SK-N-SH treated with all-trans-retinoic acid at 6 μM for 48 hours (cell line): ENCODE measurements around the gene SYNRG.

Experiments
- ATAC-seq: fragments of 200-7000 bp; cut with Tn5 transposase; 3 replicates; pipeline ENCODE4 v1.9.1; 2020; ENCODE audit warnings: mild to moderate bottlenecking, moderate library complexity
- BACH2 ChIP-seq: fragments of 250-450 bp; sonication (Bioruptor Pico); IDR thresholded peaks from 2 replicates; pipeline ENCODE4 v1.9.0; 2021; ENCODE audit warnings: mild to moderate bottlenecking, borderline replicate concordance
- ESRRG ChIP-seq: fragments of 250-450 bp; sonication (Bioruptor Pico); IDR thresholded peaks from 2 replicates; pipeline ENCODE4 v1.6.1; 2021; ENCODE audit warnings: mild to moderate bottlenecking
- GLIS3 ChIP-seq: fragments of 250-450 bp; sonication (Bioruptor Pico); IDR thresholded peaks from 2 replicates; pipeline ENCODE4 v1.5.0; 2020; ENCODE audit warnings: mild to moderate bottlenecking, moderate library complexity
- ISL1 ChIP-seq: fragments of 250-450 bp; sonication (Bioruptor Pico); IDR thresholded peaks from 2 replicates; pipeline ENCODE4 v2.1.2; 2022; ENCODE audit warnings: mild to moderate bottlenecking, moderate library complexity
- OSR1 ChIP-seq: fragments of 250-450 bp; sonication (Bioruptor Pico); IDR thresholded peaks from 2 replicates; pipeline ENCODE4 v1.8.0; 2022; ENCODE audit warnings: moderate library complexity, mild to moderate bottlenecking, inconsistent platforms
- PATZ1 ChIP-seq: fragments of 250-450 bp; sonication (Bioruptor Pico); IDR thresholded peaks from 2 replicates; pipeline ENCODE4 v1.8.0; 2020; ENCODE audit warnings: mild to moderate bottlenecking, moderate library complexity, borderline replicate concordance
- POU6F1 ChIP-seq: fragments of 250-450 bp; sonication (Bioruptor Pico); IDR thresholded peaks from 2 replicates; pipeline ENCODE4 v1.8.0; 2021; ENCODE audit warnings: low read depth, mild to moderate bottlenecking, moderate library complexity, borderline replicate concordance
- PPARA ChIP-seq: fragments of 250-450 bp; sonication (Bioruptor Pico); IDR thresholded peaks from 2 replicates; pipeline ENCODE4 v1.5.0; 2020; ENCODE audit warnings: mild to moderate bottlenecking, borderline replicate concordance
- RARB ChIP-seq: fragments of 250-450 bp; sonication (Bioruptor Pico); IDR thresholded peaks from 2 replicates; pipeline ENCODE4 v1.8.0; 2021; ENCODE audit warnings: mild to moderate bottlenecking, moderate library complexity
- SNAI2 ChIP-seq: fragments of 250-450 bp; sonication (Bioruptor Pico); IDR thresholded peaks from 2 replicates; pipeline ENCODE4 v1.5.0; 2020; ENCODE audit warnings: mild to moderate bottlenecking, moderate library complexity
- TCF4 ChIP-seq: fragments of 250-450 bp; sonication (Bioruptor Pico); IDR thresholded peaks from 2 replicates; pipeline ENCODE4 v1.8.0; 2021; ENCODE audit warnings: mild to moderate bottlenecking, moderate library complexity, borderline replicate concordance
- TOX ChIP-seq: fragments of 250-450 bp; sonication (Bioruptor Pico); IDR thresholded peaks from 2 replicates; pipeline ENCODE4 v1.8.0; 2021; ENCODE audit warnings: mild to moderate bottlenecking, moderate library complexity, borderline replicate concordance
- ZC3H10 ChIP-seq: fragments of 250-450 bp; sonication (Bioruptor Pico); IDR thresholded peaks from 2 replicates; pipeline ENCODE4 v1.5.1; 2021; ENCODE audit warnings: mild to moderate bottlenecking, moderate library complexity
- ZFP30 ChIP-seq: fragments of 450-650 bp; formaldehyde crosslinking; IDR thresholded peaks from 2 replicates; pipeline ENCODE4 v1.5.0; 2022; ENCODE audit warnings: mild to moderate bottlenecking, moderate library complexity
- ZNF565 ChIP-seq: fragments of 450-650 bp; formaldehyde crosslinking; conservative IDR thresholded peaks from 2 replicates; pipeline ENCODE4 v1.5.0; 2020; ENCODE audit warnings: low read depth, mild to moderate bottlenecking, moderate library complexity
- ZNF70 ChIP-seq: fragments of 450-650 bp; formaldehyde crosslinking; IDR thresholded peaks from 2 replicates; pipeline ENCODE4 v1.5.0; 2020; ENCODE audit warnings: mild to moderate bottlenecking, moderate library complexity
- ZNF8 ChIP-seq: fragments of 450-650 bp; formaldehyde crosslinking; IDR thresholded peaks from 2 replicates; pipeline ENCODE4 v1.5.0; 2020; ENCODE audit warnings: mild to moderate bottlenecking, moderate library complexity
- TF ChIP-seq, protein P1 (sequence below): fragments of 250-450 bp; sonication (Bioruptor Pico); IDR thresholded peaks from 2 replicates; pipeline ENCODE4 v1.5.0; 2020; ENCODE audit warnings: mild to moderate bottlenecking, moderate library complexity
- TF ChIP-seq, protein P2 (sequence below): fragments of 250-450 bp; sonication (Bioruptor Pico); IDR thresholded peaks from 2 replicates; pipeline ENCODE4 v1.5.1; 2021; ENCODE audit warnings: mild to moderate bottlenecking, moderate library complexity

Gene SYNRG

DNA sequence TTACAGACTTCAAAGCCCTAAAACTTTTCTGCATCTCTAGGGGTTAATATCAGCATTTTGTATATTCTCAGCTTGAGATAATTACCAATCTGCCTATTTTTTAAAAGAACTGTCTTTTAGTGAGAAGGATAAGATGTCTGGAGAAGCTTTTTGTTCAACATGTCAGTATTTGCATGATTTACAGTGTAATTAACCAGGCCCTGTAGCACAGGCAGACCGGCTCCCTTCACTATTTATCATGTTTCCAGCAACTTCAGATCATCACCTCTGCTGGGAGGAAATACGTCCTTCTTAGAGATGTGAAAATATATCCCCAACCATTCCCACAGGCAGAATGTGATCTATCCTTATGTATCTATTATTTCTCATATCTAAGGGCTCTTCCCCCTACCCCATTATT is 42.6 kb upstream of the SYNRG start:
- no peak for TF ChIP-seq ZFP30
- no peak for TF ChIP-seq POU6F1
- no peak for TF ChIP-seq TOX (CRISPR knock-in tag)
- TF ChIP-seq ISL1 (CRISPR knock-in tag), result no peak
- no peak for TF ChIP-seq RARB (CRISPR knock-in tag)
- TF ChIP-seq PATZ1 (CRISPR knock-in tag), result no peak
- no peak for ATAC-seq

- peak; percentile 91 for ATAC-seq
- no peak for TF ChIP-seq OSR1 (CRISPR knock-in tag)
- TF ChIP-seq ZNF8 (CRISPR knock-in tag), result no peak
Measured at GRCh38 chr17:37650419-37651003, 41.3 kb upstream of the SYNRG start.

DNA sequence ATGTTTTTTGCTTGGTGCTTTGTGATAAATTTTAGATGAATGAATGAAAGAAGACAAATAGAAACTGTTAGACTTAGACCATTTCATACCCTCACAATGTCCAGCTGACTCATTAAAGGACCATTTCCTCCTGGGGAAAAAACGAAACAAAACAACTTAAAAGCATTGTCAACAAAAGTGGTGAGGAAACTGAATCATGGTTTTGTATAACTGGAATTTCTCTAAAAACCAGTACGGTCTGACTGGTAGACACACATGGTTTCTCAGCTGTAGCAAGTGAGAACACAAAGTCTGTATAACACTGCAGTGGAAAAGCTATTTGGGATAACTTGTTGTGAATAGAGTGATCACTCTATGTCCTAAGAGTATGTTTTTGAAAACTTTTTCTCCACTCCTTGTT is 39.3 kb upstream of the SYNRG start:
- TF ChIP-seq ESRRG (CRISPR knock-in tag), result no peak
- TF ChIP-seq ZNF565 (CRISPR knock-in tag), result no peak
- TF ChIP-seq ZFP30, result no peak
- TF ChIP-seq RARB (CRISPR knock-in tag), result no peak
- TF ChIP-seq PPARA (CRISPR knock-in tag), result no peak
- no peak for TF ChIP-seq ZC3H10 (CRISPR knock-in tag)
- TF ChIP-seq PATZ1 (CRISPR knock-in tag), result no peak
- no peak for TF ChIP-seq ISL1 (CRISPR knock-in tag)
- no peak for TF ChIP-seq TCF4 (CRISPR knock-in tag)
- no peak for TF ChIP-seq ZNF70 (CRISPR knock-in tag)
- no peak for TF ChIP-seq SNAI2 (CRISPR knock-in tag)
- TF ChIP-seq BACH2 (CRISPR knock-in tag), result no peak
- no peak for TF ChIP-seq TOX (CRISPR knock-in tag)
- TF ChIP-seq POU6F1, result no peak
- TF ChIP-seq ZNF8 (CRISPR knock-in tag), result no peak
- TF ChIP-seq, protein P1, sequence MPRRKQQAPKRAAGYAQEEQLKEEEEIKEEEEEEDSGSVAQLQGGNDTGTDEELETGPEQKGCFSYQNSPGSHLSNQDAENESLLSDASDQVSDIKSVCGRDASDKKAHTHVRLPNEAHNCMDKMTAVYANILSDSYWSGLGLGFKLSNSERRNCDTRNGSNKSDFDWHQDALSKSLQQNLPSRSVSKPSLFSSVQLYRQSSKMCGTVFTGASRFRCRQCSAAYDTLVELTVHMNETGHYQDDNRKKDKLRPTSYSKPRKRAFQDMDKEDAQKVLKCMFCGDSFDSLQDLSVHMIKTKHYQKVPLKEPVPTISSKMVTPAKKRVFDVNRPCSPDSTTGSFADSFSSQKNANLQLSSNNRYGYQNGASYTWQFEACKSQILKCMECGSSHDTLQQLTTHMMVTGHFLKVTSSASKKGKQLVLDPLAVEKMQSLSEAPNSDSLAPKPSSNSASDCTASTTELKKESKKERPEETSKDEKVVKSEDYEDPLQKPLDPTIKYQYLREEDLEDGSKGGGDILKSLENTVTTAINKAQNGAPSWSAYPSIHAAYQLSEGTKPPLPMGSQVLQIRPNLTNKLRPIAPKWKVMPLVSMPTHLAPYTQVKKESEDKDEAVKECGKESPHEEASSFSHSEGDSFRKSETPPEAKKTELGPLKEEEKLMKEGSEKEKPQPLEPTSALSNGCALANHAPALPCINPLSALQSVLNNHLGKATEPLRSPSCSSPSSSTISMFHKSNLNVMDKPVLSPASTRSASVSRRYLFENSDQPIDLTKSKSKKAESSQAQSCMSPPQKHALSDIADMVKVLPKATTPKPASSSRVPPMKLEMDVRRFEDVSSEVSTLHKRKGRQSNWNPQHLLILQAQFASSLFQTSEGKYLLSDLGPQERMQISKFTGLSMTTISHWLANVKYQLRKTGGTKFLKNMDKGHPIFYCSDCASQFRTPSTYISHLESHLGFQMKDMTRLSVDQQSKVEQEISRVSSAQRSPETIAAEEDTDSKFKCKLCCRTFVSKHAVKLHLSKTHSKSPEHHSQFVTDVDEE (CRISPR knock-in tag), result no peak
- TF ChIP-seq, protein P2, sequence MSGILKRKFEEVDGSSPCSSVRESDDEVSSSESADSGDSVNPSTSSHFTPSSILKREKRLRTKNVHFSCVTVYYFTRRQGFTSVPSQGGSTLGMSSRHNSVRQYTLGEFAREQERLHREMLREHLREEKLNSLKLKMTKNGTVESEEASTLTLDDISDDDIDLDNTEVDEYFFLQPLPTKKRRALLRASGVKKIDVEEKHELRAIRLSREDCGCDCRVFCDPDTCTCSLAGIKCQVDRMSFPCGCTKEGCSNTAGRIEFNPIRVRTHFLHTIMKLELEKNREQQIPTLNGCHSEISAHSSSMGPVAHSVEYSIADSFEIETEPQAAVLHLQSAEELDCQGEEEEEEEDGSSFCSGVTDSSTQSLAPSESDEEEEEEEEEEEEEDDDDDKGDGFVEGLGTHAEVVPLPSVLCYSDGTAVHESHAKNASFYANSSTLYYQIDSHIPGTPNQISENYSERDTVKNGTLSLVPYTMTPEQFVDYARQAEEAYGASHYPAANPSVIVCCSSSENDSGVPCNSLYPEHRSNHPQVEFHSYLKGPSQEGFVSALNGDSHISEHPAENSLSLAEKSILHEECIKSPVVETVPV, result no peak
- no peak for TF ChIP-seq GLIS3
- TF ChIP-seq, all 23 proteins: peak for 0
- ATAC-seq, result peak; percentile 27
